A673 (cell line): Measurements from ENCODE around the gene MYOZ2. TPM values are rescaled to one million over a fixed set of nuclear protein-coding genes. Genes with fewer than 3 reads are reported as not detected.
A peak's percentile ranks its signal among the peaks of the same experiment; 100 is the strongest.
"Not testable (repeated sequence)": the region's sequence is repeated elsewhere in the genome, so short reads cannot be mapped to it uniquely, and the experiment has no call there.

Source experiments
- BruUV-seq: library from RNA; stranded (reverse); fragments of 400-500 nt; replicated peaks from 2 replicates; lab custom pipeline; 2021; lab: Mats Ljungman, UMichigan
- CTCF ChIA-PET: fragments of 300-600 bp; sonication (Branson Sonifier 250); formaldehyde crosslinking; loops from one replicate; lab custom pipeline; 2022; ENCODE audit warnings: antibody characterized with exemption; lab: Charles Lee
- POLR2A ChIA-PET: fragments of 300-600 bp; sonication (Branson Sonifier 250); formaldehyde crosslinking; loops from one replicate; lab custom pipeline; 2022; ENCODE audit warnings: antibody characterized with exemption; ENCODE audit not compliant: low non-redundant PET; lab: Charles Lee
- DNase-seq: peaks from one replicate; pipeline ENCODE4 v3.0.0-alpha.2; 2015; ENCODE audit warnings: low spot score
- H3K27ac ChIP-seq: fragments of 200-600 bp; sonication (generic); 2 replicates; pipeline ENCODE4 v1.5.1; 2016; ENCODE audit warnings: mixed run types, low read depth, mild to moderate bottlenecking, mixed read lengths, antibody characterized with exemption, low read length; ENCODE audit not compliant: poor library complexity, severe bottlenecking
- H3K27me3 ChIP-seq: fragments of 200-600 bp; sonication (generic); replicated peaks from 2 replicates; pipeline ENCODE4 v1.6.1; 2017; ENCODE audit warnings: mixed run types, low read depth, mild to moderate bottlenecking, mixed read lengths, antibody characterized with exemption, low read length; ENCODE audit not compliant: insufficient read depth, poor library complexity
- H3K36me3 ChIP-seq: fragments of 200-600 bp; sonication (generic); 2 replicates; pipeline ENCODE4 v1.6.1; 2016; ENCODE audit warnings: mixed run types, mild to moderate bottlenecking, mixed read lengths, antibody characterized with exemption, low read length; ENCODE audit not compliant: insufficient read depth, poor library complexity, severe bottlenecking
- H3K4me1 ChIP-seq: fragments of 200-600 bp; sonication (generic); 2 replicates; pipeline ENCODE4 v1.6.1; 2017; ENCODE audit warnings: mixed run types, mild to moderate bottlenecking, mixed read lengths, antibody characterized with exemption, low read length; ENCODE audit not compliant: insufficient read depth, poor library complexity, severe bottlenecking
- H3K4me3 ChIP-seq: fragments of 200-600 bp; sonication (generic); 2 replicates; pipeline ENCODE4 v1.5.1; 2016; ENCODE audit warnings: low read depth, mixed run types, mild to moderate bottlenecking, mixed read lengths, low read length; ENCODE audit not compliant: poor library complexity, severe bottlenecking
- H3K9me3 ChIP-seq: fragments of 200-600 bp; sonication (generic); 2 replicates; pipeline ENCODE4 v1.6.1; 2016; ENCODE audit warnings: mixed run types, low read depth, mild to moderate bottlenecking, mixed read lengths, antibody characterized with exemption, low read length; ENCODE audit not compliant: poor library complexity, severe bottlenecking
- CTCF ChIP-seq: fragments of 300-800, 200-600 bp; sonication (generic); conservative IDR thresholded peaks from 2 replicates; pipeline ENCODE4 v1.5.1; 2017; ENCODE audit warnings: low read depth, mild to moderate bottlenecking, antibody characterized with exemption, low read length, moderate library complexity, mixed read lengths
- EZH2 ChIP-seq: fragments of 200-600 bp; sonication (generic); IDR thresholded peaks from 2 replicates; pipeline ENCODE4 v1.6.1; 2017; ENCODE audit warnings: borderline replicate concordance, low read depth, mild to moderate bottlenecking, mixed read lengths, antibody characterized with exemption, low read length; ENCODE audit not compliant: poor library complexity, severe bottlenecking
- intact Hi-C: fragments of 100-400 bp; cut with micrococcal nuclease; formaldehyde crosslinking; loops from one replicate; pipeline ENCODE4 v1.10.0; 2022; ENCODE audit not compliant: unreplicated experiment
- total RNA-seq: library from RNA; stranded (reverse); gene quantifications from 2 replicates; pipeline ENCODE4 v1.2.3, GENCODE V29; 2021

Gene MYOZ2
- total RNA-seq, 1 experiment from 2014 or later, result not detected

- Histone ChIP-seq H3K9me3 (no peaks in the 10 kb centered on the region), H3K4me1 (no peaks in the 10 kb centered on the region), H3K36me3 (no peaks in the 10 kb centered on the region), H3K27me3 (no peaks in the 10 kb centered on the region), H3K4me3 (no peak overlapping the region), H3K27ac (no peak overlapping the region)
- ChIA-PET POLR2A (no interaction called here), CTCF (no interaction called here)
- no TSS peak for BruUV-seq
- peak; percentile 2 for DNase-seq
- intact Hi-C loops, result no loop called here
- TF ChIP-seq CTCF, result no peak
- no peak for TF ChIP-seq EZH2
Observed at GRCh38 chr4:119172223-119172622, 36.6 kb downstream of the MYOZ2 start.

GRCh38 chr4:119173729-119174361 lies 38.2 kb downstream of the MYOZ2 start:
- H3K4me3 ChIP-seq, CTCF ChIA-PET, H3K9me3 ChIP-seq, intact Hi-C loops, BruUV-seq, H3K4me1 ChIP-seq, H3K27ac ChIP-seq, POLR2A ChIA-PET, DNase-seq, H3K36me3 ChIP-seq, H3K27me3 ChIP-seq: not testable (repeated sequence)

- BruUV-seq, result no TSS peak
- Histone ChIP-seq H3K9me3 (no peaks in the 10 kb centered on the region), H3K27me3 (no peaks in the 10 kb centered on the region), H3K4me3 (no peak overlapping the region), H3K4me1 (no peaks in the 10 kb centered on the region), H3K36me3 (no peaks in the 10 kb centered on the region), H3K27ac (no peak overlapping the region)
- ChIA-PET POLR2A (no interaction called here), CTCF (no interaction called here)
- DNase-seq, result no peak
- intact Hi-C loops, result no loop called here
- no peak for TF ChIP-seq EZH2
- no peak for TF ChIP-seq CTCF
Observed at GRCh38 chr4:119179011-119179410, 43.4 kb downstream of the MYOZ2 start.

GRCh38 chr4:119184128-119184527 lies 48.5 kb downstream of the MYOZ2 start:
- Histone ChIP-seq H3K27ac (no peak overlapping the region), H3K36me3 (no peaks in the 10 kb centered on the region), H3K4me1 (no peaks in the 10 kb centered on the region), H3K27me3 (no peaks in the 10 kb centered on the region), H3K4me3 (no peak overlapping the region), H3K9me3 (no peaks in the 10 kb centered on the region)
- no peak for TF ChIP-seq CTCF
- no peak for TF ChIP-seq EZH2
- DNase-seq, result no peak
- CTCF ChIA-PET, result no interaction called here
- intact Hi-C loops, result no loop called here
- no TSS peak for BruUV-seq
- POLR2A ChIA-PET, result no interaction called here
